ENCODE results near the gene VAV1.
A peak's percentile ranks its signal among the peaks of the same experiment; 100 is the strongest.
"Not testable (repeated sequence)": the region's sequence is repeated elsewhere in the genome, so short reads cannot be mapped to it uniquely, and the experiment has no call there.

The VAV1 gene

GRCh38 chr19:6800160-6800790 is 27.8 kb downstream of the VAV1 start:
- intact Hi-C loops (cut with micrococcal nuclease); H3K9me3 Mint-ChIP-seq; H3K27me3 Mint-ChIP-seq: not testable (repeated sequence)
- Mint-ChIP-seq H3K36me3 (ENCODE audit: low read depth) (peaks cover 37% of the 10 kb centered on the region), H3K4me1 (ENCODE audit: low read depth) (peaks cover 89% of the 10 kb centered on the region), H3K4me3 (peak overlapping the region; percentile 78), H3K27ac (peak overlapping the region; percentile 96)

GRCh38 chr19:6800991-6801484 is 28.5 kb downstream of the VAV1 start:
- H3K4me1 Mint-ChIP-seq (ENCODE audit: low read depth): peaks cover 83% of the 10 kb centered on the region
- H3K4me3 Mint-ChIP-seq: peak overlapping the region; percentile 78
- intact Hi-C loops (cut with micrococcal nuclease): no loop called here

DNA sequence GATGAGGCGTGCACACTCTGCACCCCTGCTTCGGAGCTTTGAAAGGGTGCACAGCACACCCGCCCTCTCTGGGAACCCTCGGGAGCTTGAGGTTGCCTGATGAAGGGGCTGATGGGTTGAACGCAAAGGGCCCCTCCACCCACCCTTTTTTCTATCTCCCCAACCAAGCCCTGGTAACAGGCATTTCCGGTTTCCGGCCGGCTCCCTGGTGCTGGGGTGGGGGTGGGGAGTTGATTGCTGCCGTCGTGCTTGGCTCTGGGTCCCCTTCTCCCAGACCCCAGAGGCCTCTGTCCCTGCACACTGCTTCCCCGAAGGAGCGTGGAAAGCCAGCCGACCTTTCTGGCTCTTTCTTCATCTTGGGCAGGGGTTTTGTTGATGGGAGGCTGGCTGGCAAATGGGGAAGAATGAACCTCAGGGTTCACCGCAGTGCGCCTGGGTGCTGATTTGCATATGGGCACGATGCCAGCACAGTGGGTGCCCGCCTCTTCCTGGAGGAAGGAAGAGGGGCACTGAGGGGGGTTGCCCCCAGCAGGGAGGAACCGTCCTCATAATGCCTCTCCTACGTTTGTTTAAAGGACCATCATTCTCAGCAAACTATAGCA is 29.1 kb downstream of the VAV1 start:
- Mint-ChIP-seq H3K4me3 (peak overlapping the region; percentile 78), H3K4me1 (ENCODE audit: low read depth) (peaks cover 81% of the 10 kb centered on the region), H3K27me3 (no peaks in the 10 kb centered on the region), H3K9me3 (no peaks in the 10 kb centered on the region), H3K36me3 (ENCODE audit: low read depth) (peaks cover 24% of the 10 kb centered on the region), H3K27ac (peak overlapping the region; percentile 96)
- intact Hi-C loops (cut with micrococcal nuclease): loop anchor here (2.0 kb wide), 2 partner anchors 61 to 63 kb away; partner anchors contain the start of gene TRIP10

More at GRCh38 chr19:6800991-6801484, 28.5 kb downstream of the VAV1 start:
- peak overlapping the region; percentile 96 for H3K27ac Mint-ChIP-seq
- H3K36me3 Mint-ChIP-seq (ENCODE audit: low read depth): peaks cover 30% of the 10 kb centered on the region
- no peaks in the 10 kb centered on the region for H3K9me3 Mint-ChIP-seq
- no peaks in the 10 kb centered on the region for H3K27me3 Mint-ChIP-seq

DNA sequence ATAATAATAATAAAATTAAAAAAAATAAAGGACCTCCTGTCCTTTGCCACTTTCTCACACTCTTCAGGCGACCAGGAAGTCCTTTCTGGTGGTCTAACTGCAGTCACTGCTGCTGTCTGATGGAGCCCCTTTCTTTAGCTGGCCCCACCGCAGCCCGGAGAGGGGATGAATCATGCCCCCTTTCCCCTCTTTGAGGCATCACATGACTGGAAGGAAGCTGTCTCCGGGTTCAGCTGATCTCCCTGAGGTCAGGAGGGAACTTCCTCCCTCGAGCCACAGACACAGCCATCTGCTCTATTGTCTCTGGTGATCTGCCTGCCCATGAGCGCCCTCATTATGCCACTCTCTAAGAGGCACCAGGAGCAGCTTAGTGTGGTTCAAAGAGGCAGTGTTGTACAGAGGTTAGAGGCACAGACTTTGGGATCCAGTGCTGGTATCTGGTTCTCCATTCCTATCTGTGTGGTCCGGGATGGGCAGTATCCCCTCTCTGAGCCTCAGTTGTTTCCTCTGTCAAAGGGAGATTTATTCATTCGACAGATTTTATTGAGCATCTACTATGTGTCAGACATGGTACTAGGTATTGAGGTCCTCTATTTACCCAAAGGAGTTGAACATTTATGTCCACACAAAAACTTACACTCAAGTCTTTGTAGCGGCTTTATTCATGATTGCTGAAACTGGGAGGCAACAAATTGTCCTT is 30.0 kb downstream of the VAV1 start:
- Mint-ChIP-seq H3K36me3 (ENCODE audit: low read depth) (peaks cover 27% of the 10 kb centered on the region), H3K27ac (peak overlapping the region; percentile 96), H3K27me3 (no peaks in the 10 kb centered on the region), H3K4me1 (ENCODE audit: low read depth) (peaks cover 74% of the 10 kb centered on the region), H3K9me3 (no peaks in the 10 kb centered on the region), H3K4me3 (peak overlapping the region; percentile 92)
- intact Hi-C loops (cut with micrococcal nuclease): loop anchor here (2.0 kb wide), 2 partner anchors 60 to 64 kb away; partner anchors contain the start of gene TRIP10

- peaks cover 69% of the 10 kb centered on the region for H3K4me1 Mint-ChIP-seq (ENCODE audit: low read depth)
- peak overlapping the region; percentile 92 for H3K4me3 Mint-ChIP-seq
- H3K27me3 Mint-ChIP-seq: no peaks in the 10 kb centered on the region
- peaks cover 27% of the 10 kb centered on the region for H3K36me3 Mint-ChIP-seq (ENCODE audit: low read depth)
- intact Hi-C loops (cut with micrococcal nuclease): loop anchor here (2.0 kb wide), 2 partner anchors 60 to 64 kb away; partner anchors contain the start of gene TRIP10
- H3K9me3 Mint-ChIP-seq: no peaks in the 10 kb centered on the region
- peak overlapping the region; percentile 96 for H3K27ac Mint-ChIP-seq
Measured at GRCh38 chr19:6803036-6803404, 30.5 kb downstream of the VAV1 start.

DNA sequence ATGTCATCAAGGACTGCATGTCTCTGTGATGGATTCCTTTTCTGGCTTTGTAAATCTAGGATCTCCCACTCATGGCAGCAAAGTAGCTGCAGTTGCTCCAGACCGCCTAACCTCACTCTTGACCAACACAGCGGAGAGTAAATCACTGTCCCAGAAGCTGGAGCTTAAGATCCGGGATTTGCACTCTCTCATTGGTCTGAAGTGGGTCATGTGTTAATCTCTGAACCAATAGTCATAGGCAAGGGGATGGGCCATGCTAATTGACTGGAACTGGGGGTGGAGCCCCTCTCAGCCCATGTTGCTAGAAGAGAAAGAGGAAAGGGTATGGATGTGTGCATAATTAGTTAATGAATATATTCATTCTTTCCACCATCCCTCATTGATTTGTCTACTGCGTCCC is 34.0 kb downstream of the VAV1 start:
- Mint-ChIP-seq H3K4me3 (no peak overlapping the region), H3K27me3 (no peaks in the 10 kb centered on the region), H3K27ac (no peak overlapping the region), H3K9me3 (no peaks in the 10 kb centered on the region), H3K36me3 (ENCODE audit: low read depth) (peaks cover 34% of the 10 kb centered on the region), H3K4me1 (ENCODE audit: low read depth) (peaks cover 46% of the 10 kb centered on the region)
- intact Hi-C loops (cut with micrococcal nuclease): no loop called here

DNA sequence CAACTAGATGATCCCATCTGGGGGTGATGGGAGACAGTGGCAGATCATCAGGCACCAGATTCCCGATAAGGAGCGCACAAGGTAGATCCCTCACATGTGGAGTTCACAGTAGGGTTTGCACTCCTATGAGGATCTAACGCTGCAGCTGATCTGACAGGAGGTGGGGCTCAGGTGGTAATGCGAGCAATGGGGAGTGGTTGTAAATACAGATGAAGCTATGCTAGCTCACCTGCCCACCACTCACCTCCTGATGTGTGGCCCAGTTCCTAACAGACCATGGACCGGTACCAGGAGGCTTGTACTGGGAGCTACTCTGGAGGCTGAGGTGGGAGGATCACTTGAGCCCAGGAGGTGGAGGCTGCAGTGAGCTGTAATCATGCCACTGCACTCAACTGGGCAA is 34.8 kb downstream of the VAV1 start:
- intact Hi-C loops (cut with micrococcal nuclease): no loop called here
- Mint-ChIP-seq H3K36me3 (ENCODE audit: low read depth) (peaks cover 35% of the 10 kb centered on the region), H3K9me3 (no peaks in the 10 kb centered on the region), H3K27me3 (no peaks in the 10 kb centered on the region), H3K27ac (no peak overlapping the region), H3K4me3 (no peak overlapping the region), H3K4me1 (ENCODE audit: low read depth) (peaks cover 38% of the 10 kb centered on the region)

- intact Hi-C loops (cut with micrococcal nuclease): no loop called here
- Mint-ChIP-seq H3K9me3 (no peaks in the 10 kb centered on the region), H3K4me1 (ENCODE audit: low read depth) (peaks cover 32% of the 10 kb centered on the region), H3K27ac (no peak overlapping the region), H3K36me3 (ENCODE audit: low read depth) (peaks cover 38% of the 10 kb centered on the region), H3K27me3 (no peaks in the 10 kb centered on the region), H3K4me3 (no peak overlapping the region)
Measured at GRCh38 chr19:6808494-6808893, 36.0 kb downstream of the VAV1 start.

DNA sequence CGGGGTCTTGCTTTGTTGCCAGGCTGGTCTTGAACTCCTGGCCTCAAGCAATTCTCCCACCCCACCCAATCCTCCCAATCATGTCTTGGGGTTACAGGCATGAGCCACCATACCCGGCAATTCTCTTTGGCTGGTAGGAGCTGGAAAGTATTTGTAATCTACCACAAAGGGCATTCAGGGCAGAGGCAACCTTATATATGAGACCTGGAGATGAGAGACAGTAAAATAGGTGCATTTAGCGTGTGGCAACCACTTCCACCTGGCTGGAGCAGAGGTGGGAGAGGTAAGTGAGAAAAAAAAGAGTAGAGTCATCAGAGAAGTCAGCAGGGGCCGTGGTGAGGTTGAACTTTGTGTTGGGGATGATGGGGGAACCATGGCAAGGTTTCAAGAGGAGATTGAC is 36.8 kb downstream of the VAV1 start:
- Mint-ChIP-seq H3K9me3 (no peaks in the 10 kb centered on the region), H3K27ac (no peak overlapping the region), H3K27me3 (no peaks in the 10 kb centered on the region), H3K4me1 (ENCODE audit: low read depth) (peaks cover 29% of the 10 kb centered on the region), H3K4me3 (no peak overlapping the region), H3K36me3 (ENCODE audit: low read depth) (peaks cover 33% of the 10 kb centered on the region)
- intact Hi-C loops (cut with micrococcal nuclease): no loop called here

GRCh38 chr19:6811378-6811777 is 38.9 kb downstream of the VAV1 start:
- Mint-ChIP-seq H3K27ac (no peak overlapping the region), H3K9me3 (no peaks in the 10 kb centered on the region), H3K4me1 (ENCODE audit: low read depth) (peaks cover 26% of the 10 kb centered on the region), H3K27me3 (no peaks in the 10 kb centered on the region), H3K36me3 (ENCODE audit: low read depth) (peaks cover 41% of the 10 kb centered on the region), H3K4me3 (no peak overlapping the region)
- intact Hi-C loops (cut with micrococcal nuclease): no loop called here

DNA sequence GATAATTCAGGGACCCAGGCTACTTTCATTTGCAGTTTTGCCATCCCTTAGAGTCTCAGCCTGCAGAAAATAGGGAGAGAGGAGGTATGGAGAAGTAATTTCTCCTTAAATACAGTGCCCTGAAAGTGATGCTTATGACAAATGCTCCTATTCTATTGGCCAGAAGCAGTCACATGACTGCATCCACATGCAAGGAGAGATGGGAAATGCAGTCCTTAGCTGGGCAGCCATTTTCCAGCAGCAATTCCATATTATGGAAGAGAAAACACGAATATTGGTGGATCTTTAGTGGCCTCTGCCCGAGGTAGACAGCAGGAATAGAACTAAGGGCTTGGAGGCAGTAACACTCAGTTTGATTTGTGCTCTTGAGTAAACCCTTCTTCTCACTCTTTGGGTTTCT is 39.4 kb downstream of the VAV1 start:
- Mint-ChIP-seq H3K36me3 (ENCODE audit: low read depth) (peaks cover 45% of the 10 kb centered on the region), H3K4me3 (no peak overlapping the region), H3K27me3 (no peaks in the 10 kb centered on the region), H3K4me1 (ENCODE audit: low read depth) (peaks cover 26% of the 10 kb centered on the region), H3K27ac (no peak overlapping the region), H3K9me3 (no peaks in the 10 kb centered on the region)
- intact Hi-C loops (cut with micrococcal nuclease): no loop called here

DNA sequence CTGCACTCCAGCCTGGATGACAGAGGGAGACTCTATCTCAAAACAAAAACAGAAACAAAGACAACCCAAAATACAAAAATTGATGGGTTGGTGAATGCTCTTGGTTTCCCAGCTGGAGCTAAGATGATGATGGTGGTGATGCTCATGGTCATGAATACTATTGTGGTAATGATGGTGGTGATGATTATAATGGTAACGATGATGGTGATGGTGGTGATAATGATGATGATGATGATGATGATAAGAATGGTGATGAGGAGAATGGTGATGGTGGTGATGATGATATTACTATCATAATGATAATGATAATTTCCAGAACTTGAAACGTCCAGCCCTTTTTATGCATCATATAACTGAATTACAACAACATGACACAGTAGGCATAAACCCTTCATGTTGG is 40.1 kb downstream of the VAV1 start:
- peaks cover 44% of the 10 kb centered on the region for H3K36me3 Mint-ChIP-seq (ENCODE audit: low read depth)
- no peak overlapping the region for H3K4me3 Mint-ChIP-seq
- H3K27ac Mint-ChIP-seq: no peak overlapping the region
- no peaks in the 10 kb centered on the region for H3K27me3 Mint-ChIP-seq
- H3K9me3 Mint-ChIP-seq: no peaks in the 10 kb centered on the region
- peaks cover 30% of the 10 kb centered on the region for H3K4me1 Mint-ChIP-seq (ENCODE audit: low read depth)
- intact Hi-C loops (cut with micrococcal nuclease): no loop called here

DNA sequence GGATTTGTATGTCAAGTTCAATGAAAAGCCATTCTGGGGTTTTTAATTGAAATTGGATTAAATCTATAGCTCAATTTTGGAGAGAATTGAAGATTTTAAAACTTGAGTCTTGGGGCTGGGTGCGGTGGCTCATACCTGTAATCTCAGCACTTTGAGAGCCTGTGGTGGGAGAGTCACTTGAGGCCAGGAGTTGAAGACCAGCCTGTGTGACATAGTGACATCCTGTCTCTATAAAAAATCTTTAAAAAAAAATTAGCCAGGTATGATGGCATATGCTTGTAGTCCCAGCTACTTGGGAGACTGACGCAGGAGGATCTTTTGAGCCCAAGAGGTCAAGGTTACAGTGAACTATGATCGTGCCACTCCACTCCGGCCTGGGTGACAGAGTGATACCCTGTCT is 41.2 kb downstream of the VAV1 start:
- Mint-ChIP-seq H3K9me3 (no peaks in the 10 kb centered on the region), H3K4me1 (ENCODE audit: low read depth) (peaks cover 39% of the 10 kb centered on the region), H3K4me3 (no peak overlapping the region), H3K27ac (no peak overlapping the region), H3K36me3 (ENCODE audit: low read depth) (peaks cover 50% of the 10 kb centered on the region), H3K27me3 (no peaks in the 10 kb centered on the region)
- intact Hi-C loops (cut with micrococcal nuclease): no loop called here

DNA sequence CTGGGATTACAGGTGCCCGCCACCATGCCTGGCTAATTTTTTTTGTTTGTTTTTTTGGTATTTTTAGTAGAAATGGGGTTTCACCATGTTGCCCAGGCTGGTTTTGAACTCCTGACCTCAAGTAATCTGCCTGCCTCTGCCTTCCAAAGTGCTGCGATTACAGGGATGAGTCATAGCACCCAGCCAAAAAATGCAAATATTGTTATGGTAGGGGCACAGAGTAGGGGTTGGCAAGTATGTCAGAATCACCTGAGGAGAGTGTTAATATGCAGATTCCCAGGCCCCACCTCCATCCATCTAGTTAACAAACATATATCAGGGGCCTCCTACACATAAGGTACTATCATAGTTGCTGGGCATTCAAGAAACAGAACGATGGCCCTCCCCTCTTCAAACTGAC is 44.7 kb downstream of the VAV1 start:
- Mint-ChIP-seq H3K4me1 (ENCODE audit: low read depth) (peaks cover 33% of the 10 kb centered on the region), H3K4me3 (no peak overlapping the region), H3K27ac (no peak overlapping the region), H3K9me3 (peaks cover 10% of the 10 kb centered on the region), H3K27me3 (no peaks in the 10 kb centered on the region), H3K36me3 (ENCODE audit: low read depth) (peaks cover 70% of the 10 kb centered on the region)
- intact Hi-C loops (cut with micrococcal nuclease): no loop called here
